Stimulated activated CD8-positive, alpha-beta memory T cell treated with anti-CD3 and anti-CD28 coated beads, Interleukin-12 subunit alpha, Interleukin-12 subunit beta, amount 100 ng/mL, for 4 hours (primary cell): ENCODE results near the gene FGF1.
"Not testable (repeated sequence)": the region's sequence is repeated elsewhere in the genome, so short reads cannot be mapped to it uniquely, and the experiment has no call there.

Experiments used
- DNase-seq: peaks from one replicate; pipeline ENCODE4 v3.0.0-alpha.2; 2020; ENCODE audit warnings: low read depth

FGF1 gene

DNA sequence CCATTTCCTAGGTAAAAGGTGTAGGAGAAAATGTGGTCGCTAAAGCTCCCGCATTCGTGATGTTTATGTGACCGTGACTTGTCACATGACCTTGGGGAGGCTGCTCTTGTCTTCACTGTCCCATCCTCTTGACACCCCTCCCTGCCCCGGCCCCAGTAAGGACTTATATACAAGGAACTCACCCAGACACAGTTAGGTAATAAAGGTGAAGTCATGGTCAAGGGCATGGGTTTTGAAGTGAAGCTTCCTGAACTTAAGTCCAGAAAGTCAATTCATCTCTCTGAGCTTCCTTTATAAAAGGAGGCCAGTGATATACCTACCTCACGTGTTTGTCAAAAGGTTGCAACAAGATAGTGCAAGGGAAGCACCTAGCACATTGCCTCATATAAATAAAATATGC is 17.6 kb downstream of the FGF1 start:
- DNase-seq, result no peak

GRCh38 chr5:142667831-142668230 is 18.1 kb downstream of the FGF1 start:
- no peak for DNase-seq

- no peak for DNase-seq
Observed at GRCh38 chr5:142664636-142665035, 21.3 kb downstream of the FGF1 start.

GRCh38 chr5:142664067-142664466 is 21.8 kb downstream of the FGF1 start:
- DNase-seq, result no peak

GRCh38 chr5:142663246-142663645 is 22.6 kb downstream of the FGF1 start:
- no peak for DNase-seq

DNA sequence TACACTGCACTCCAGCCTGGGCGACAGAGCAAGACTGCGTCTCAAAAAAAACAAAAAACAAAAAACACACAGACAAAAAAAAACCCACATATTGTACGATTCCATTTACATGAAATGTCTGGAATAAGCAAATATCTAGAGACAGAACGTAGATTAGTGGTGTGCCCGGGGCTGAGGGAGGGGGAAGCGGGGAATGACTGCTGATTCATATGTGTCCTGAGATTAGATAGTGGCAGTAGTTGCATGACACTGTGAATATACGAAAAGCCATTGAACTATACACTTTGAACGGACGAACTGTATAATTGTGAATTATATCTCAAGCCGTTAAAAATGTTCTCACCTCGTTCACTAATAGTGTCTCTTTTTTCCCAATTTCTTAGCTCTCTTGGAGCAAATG is 23.9 kb downstream of the FGF1 start:
- no peak for DNase-seq

- no peak for DNase-seq
Observed at GRCh38 chr5:142661143-142661542, 24.7 kb downstream of the FGF1 start.

- no peak for DNase-seq
Observed at GRCh38 chr5:142660731-142661130, 25.2 kb downstream of the FGF1 start.

- no peak for DNase-seq
Observed at GRCh38 chr5:142660196-142660595, 25.7 kb downstream of the FGF1 start.

DNA sequence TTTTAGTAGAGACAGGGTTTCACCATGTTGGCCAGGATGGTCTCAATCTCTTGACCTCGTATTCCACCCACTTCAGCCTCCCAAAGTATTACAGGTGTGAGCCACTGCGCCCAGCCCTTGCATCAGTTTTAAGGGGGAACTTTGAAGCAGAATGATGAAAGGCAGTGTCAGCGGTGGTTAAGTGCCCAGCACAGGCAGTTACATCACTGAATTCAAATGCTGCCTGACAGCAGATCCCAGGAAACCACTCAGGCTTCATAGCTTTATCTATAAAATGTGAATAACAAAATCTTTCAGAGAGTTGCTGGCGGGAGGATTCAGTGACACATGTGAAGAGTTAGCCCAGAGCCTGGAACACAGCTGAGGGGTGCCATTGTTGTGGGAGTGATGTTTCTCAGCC is 26.5 kb downstream of the FGF1 start:
- DNase-seq, result no peak

GRCh38 chr5:142658278-142658677 is 27.6 kb downstream of the FGF1 start:
- no peak for DNase-seq

GRCh38 chr5:142657446-142657845 is 28.4 kb downstream of the FGF1 start:
- DNase-seq, result no peak

GRCh38 chr5:142655339-142656267 is 30.3 kb downstream of the FGF1 start:
- peak; percentile 37 for DNase-seq

- DNase-seq, result no peak
Observed at GRCh38 chr5:142654578-142655058, 31.3 kb downstream of the FGF1 start.

GRCh38 chr5:142653321-142653720 is 32.6 kb downstream of the FGF1 start:
- no peak for DNase-seq

DNA sequence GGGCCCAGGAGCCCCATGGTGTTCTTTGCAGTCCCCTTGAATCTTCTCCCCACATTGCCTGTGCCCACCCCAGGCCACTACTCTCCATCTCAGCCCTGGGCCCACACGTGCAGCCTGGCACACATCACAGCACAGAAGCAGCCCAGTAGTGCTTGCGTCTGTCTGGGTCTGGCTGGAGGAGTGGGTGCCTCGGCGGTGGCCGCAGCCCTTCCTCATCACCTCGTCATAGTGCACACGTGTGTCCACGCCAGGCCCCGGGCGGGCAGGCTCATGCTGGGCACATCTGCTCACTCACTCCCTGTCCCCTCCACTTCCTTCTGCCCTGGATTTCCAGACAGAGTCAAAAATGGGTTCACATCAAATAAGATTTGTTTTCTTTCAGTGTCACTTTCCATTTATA is 33.3 kb downstream of the FGF1 start:
- no peak for DNase-seq

GRCh38 chr5:142650881-142651280 is 35.0 kb downstream of the FGF1 start:
- DNase-seq, result no peak

DNA sequence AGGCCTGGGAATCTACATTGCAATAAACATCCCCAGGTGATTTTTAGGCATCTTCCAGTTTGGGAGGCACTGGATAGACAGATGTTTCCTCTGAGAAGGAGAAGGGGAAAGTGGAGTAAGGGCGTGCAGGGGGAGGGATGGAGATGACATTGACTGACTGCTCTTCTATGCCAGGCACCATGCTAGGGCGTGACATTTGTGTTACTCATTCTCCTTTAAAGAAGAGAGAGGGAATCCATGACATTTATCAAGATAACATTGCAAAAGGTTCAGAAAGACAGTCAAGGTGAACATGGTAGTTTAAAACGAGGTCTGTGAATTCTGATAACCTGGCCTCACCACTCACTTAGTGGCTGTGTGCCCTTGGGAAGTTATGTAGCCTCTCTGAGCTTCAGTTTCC is 35.8 kb downstream of the FGF1 start:
- DNase-seq, result no peak

DNA sequence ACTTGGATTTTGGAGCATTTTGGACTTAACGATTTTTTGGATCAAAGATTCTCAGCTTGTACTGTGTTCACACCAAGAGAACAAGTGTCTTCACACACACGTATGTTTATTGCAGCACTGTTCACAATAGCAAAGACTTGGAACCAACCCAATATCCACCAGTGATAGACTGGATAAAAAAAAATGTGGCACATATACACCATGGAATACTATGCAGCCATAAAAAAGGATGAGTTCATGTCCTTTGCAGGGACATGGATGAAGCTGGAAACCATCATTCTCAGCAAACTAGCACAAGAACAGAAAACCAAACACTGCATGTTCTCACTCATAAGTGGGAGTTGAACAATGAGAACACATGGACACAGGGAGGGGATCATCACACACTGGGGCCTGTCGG is 37.8 kb downstream of the FGF1 start:
- DNase-seq, result not testable (repeated sequence)

- DNase-seq, result no peak
Observed at GRCh38 chr5:142645456-142645855, 40.4 kb downstream of the FGF1 start.

- no peak for DNase-seq
Observed at GRCh38 chr5:142644640-142645361, 41.1 kb downstream of the FGF1 start.

GRCh38 chr5:142644127-142644526 is 41.8 kb downstream of the FGF1 start:
- no peak for DNase-seq

DNA sequence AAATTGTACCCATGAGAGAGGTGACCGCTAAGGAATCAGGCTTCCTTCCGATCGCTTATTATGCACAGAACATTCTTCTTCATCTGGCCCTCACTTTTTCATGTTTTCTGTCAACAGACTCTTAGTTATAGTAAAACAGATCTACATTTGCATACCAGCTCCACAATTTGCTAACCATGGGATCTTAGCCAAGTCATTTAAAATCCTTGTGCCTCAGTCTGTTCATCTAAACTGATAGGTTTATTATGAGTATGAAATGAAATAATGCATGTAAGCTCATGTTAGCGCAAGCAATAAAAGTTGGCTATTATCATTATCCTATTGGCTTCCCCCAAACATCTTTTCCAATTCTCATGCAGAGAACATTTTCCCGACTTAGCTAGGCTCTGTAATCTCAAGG is 42.3 kb downstream of the FGF1 start:
- no peak for DNase-seq
